ENCODE data around the gene VPS72.

DNA sequence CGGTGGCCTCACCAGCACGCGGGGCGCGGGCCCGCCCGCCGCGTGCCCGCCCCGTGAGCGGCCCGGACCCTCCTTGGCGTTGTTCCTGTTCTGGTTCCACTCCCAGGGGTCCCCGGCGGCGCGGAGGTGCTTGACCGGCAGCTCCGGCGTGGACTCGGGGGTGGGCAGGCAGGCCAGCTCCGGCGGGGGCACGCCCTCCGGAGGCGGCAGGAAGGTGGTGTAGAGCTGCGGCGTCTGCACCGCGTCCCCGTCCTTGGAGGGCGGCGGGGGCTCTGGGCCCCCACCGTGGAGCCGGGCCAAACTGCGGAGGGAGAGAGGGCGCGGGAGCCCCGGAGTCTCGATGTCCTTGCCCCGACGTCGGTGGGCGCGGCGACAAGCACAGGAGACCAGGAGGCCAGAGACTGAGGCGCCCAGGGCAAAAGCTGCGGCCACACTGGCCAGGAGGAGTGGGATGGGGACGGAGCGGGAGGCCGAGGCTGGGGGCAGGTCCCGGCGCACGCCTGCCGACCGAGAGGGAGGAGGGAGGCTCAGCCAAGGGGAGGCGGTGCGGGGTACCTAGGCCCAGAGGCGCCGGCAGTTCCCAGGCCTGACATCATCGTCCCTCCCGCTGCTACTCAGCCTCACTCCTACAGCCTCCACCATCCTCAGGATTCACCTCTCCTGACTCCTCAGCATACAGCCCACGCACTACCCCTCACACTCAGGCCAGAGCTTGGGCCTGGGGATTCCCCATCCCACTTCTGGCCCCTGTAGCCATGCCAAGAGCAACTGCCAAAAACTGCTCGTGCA is 56.8 kb downstream of the VPS72 start:
- no peak for TF ChIP-seq POLR2A (IDR thresholded peaks at IDR 0.05)
- no peak for TF ChIP-seq CTCF (IDR thresholded peaks at IDR 0.05)

All from heart left ventricle (tissue), 13 donors.